H9 (cell line): Measurements from ENCODE around the gene L1TD1. TPM values are rescaled to one million over a fixed set of nuclear protein-coding genes. Genes with fewer than 3 reads are reported as not detected.
"Not testable (repeated sequence)": the region's sequence is repeated elsewhere in the genome, so short reads cannot be mapped to it uniquely, and the experiment has no call there.

Experiments used
- DNase-seq: peaks from one replicate; pipeline ENCODE4 v3.0.0-alpha.2; 2017
- H2AFZ ChIP-seq: one replicate; pipeline ENCODE4 v1.6.1; 2013; ENCODE audit warnings: mild to moderate bottlenecking, low read length, control low read depth, moderate library complexity
- H2AK5ac ChIP-seq: 2 replicates; pipeline ENCODE4 v1.6.1; 2013; ENCODE audit warnings: low read length, control low read depth, mixed read lengths; ENCODE audit not compliant: insufficient read length
- H2BK120ac ChIP-seq: one replicate; pipeline ENCODE4 v1.6.1; 2013; ENCODE audit warnings: low read depth, mild to moderate bottlenecking, low read length, control low read depth, inconsistent platforms; ENCODE audit not compliant: poor library complexity, severe bottlenecking
- H2BK12ac ChIP-seq: 2 replicates; pipeline ENCODE4 v1.6.1; 2013; ENCODE audit warnings: low read length, control low read depth, mixed read lengths, low read depth; ENCODE audit not compliant: insufficient read length
- H2BK15ac ChIP-seq: 2 replicates; pipeline ENCODE4 v1.6.1; 2013; ENCODE audit warnings: low read depth, low read length, control low read depth
- H2BK20ac ChIP-seq: one replicate; pipeline ENCODE4 v1.6.1; 2013; ENCODE audit warnings: low read depth, mild to moderate bottlenecking, low read length, control low read depth, inconsistent platforms; ENCODE audit not compliant: poor library complexity, severe bottlenecking
- H2BK5ac ChIP-seq: 2 replicates; pipeline ENCODE4 v1.6.1; 2013; ENCODE audit warnings: low read length, control low read depth, mixed read lengths; ENCODE audit not compliant: insufficient read length
- H3K14ac ChIP-seq: 2 replicates; pipeline ENCODE4 v1.6.1; 2013; ENCODE audit warnings: low read length, control low read depth; ENCODE audit not compliant: insufficient read depth
- H3K18ac ChIP-seq: 2 replicates; pipeline ENCODE4 v1.6.1; 2013; ENCODE audit warnings: low read depth, mild to moderate bottlenecking, mixed read lengths, low read length, control low read depth; ENCODE audit not compliant: insufficient read length
- H3K23ac ChIP-seq: 2 replicates; pipeline ENCODE4 v1.6.1; 2013; ENCODE audit warnings: low read length, control low read depth, mixed read lengths, low read depth; ENCODE audit not compliant: insufficient read length
- H3K23me2 ChIP-seq: 2 replicates; pipeline ENCODE4 v1.6.1; 2013; ENCODE audit warnings: low read depth, mild to moderate bottlenecking, mixed read lengths, low read length, control low read depth; ENCODE audit not compliant: insufficient read length, poor library complexity, severe bottlenecking
- H3K27ac ChIP-seq: 2 replicates; pipeline ENCODE4 v1.5.1; 2013; ENCODE audit warnings: low read length, control low read depth, mixed read lengths, low read depth; ENCODE audit not compliant: insufficient read length
- H3K27me3 ChIP-seq: 2 replicates; pipeline ENCODE4 v1.6.1; 2013; ENCODE audit warnings: low read length, control low read depth, inconsistent platforms; ENCODE audit not compliant: insufficient read depth
- H3K4ac ChIP-seq: 2 replicates; pipeline ENCODE4 v1.6.1; 2013; ENCODE audit warnings: low read depth, mild to moderate bottlenecking, control low read depth, inconsistent platforms, low read length, moderate library complexity
- H3K4me1 ChIP-seq: 2 replicates; pipeline ENCODE4 v1.6.1; 2013; ENCODE audit warnings: low read length, control low read depth, inconsistent platforms; ENCODE audit not compliant: insufficient read depth
- H3K4me2 ChIP-seq: 2 replicates; pipeline ENCODE4 v1.6.1; 2013; ENCODE audit warnings: low read length, control low read depth, mixed read lengths; ENCODE audit not compliant: insufficient read length, insufficient read depth
- H3K56ac ChIP-seq: 2 replicates; pipeline ENCODE4 v1.6.1; 2013; ENCODE audit warnings: low read depth, mild to moderate bottlenecking, mixed read lengths, low read length, control low read depth; ENCODE audit not compliant: insufficient read length
- H3K79me1 ChIP-seq: 2 replicates; pipeline ENCODE4 v1.6.1; 2013; ENCODE audit warnings: low read depth, mild to moderate bottlenecking, moderate library complexity, low read length, control low read depth, inconsistent platforms; ENCODE audit not compliant: insufficient read depth, poor library complexity, severe bottlenecking
- H3K79me2 ChIP-seq: 2 replicates; pipeline ENCODE4 v1.6.1; 2013; ENCODE audit warnings: low read length, control low read depth, inconsistent platforms; ENCODE audit not compliant: insufficient read depth
- H3K9ac ChIP-seq: 2 replicates; pipeline ENCODE4 v1.6.1; 2013; ENCODE audit warnings: low read length, control low read depth, mixed read lengths; ENCODE audit not compliant: insufficient read length; ENCODE audit errors: extremely low read depth
- H3K9me3 ChIP-seq: one replicate; pipeline ENCODE4 v1.6.1; 2013; ENCODE audit warnings: low read depth, low read length, inconsistent platforms; ENCODE audit not compliant: control insufficient read depth
- H3T11ph ChIP-seq: one replicate; pipeline ENCODE4 v1.6.1; 2013; ENCODE audit warnings: mild to moderate bottlenecking, low read length, control low read depth, inconsistent platforms
- H4K20me1 ChIP-seq: one replicate; pipeline ENCODE4 v1.6.1; 2013; ENCODE audit not compliant: control insufficient read depth, insufficient read length, insufficient read depth
- H4K5ac ChIP-seq: 2 replicates; pipeline ENCODE4 v1.6.1; 2013; ENCODE audit warnings: low read depth, mild to moderate bottlenecking, mixed read lengths, low read length, control low read depth; ENCODE audit not compliant: insufficient read length
- H4K8ac ChIP-seq: replicated peaks from 2 replicates; pipeline ENCODE4 v1.6.1; 2013; ENCODE audit warnings: low read length, control low read depth, mixed read lengths, low read depth; ENCODE audit not compliant: insufficient read length
- H4K91ac ChIP-seq: 2 replicates; pipeline ENCODE4 v1.6.1; 2013; ENCODE audit warnings: low read depth, mild to moderate bottlenecking, moderate library complexity, mixed read lengths, low read length, control low read depth; ENCODE audit not compliant: insufficient read length
- H3K27ac Mint-ChIP-seq, 3 experiments: 2 replicates in 2 of 3; 3 replicates in 1 of 3; pipeline ENCODE4 v1.8.0; 2020 to 2021; ENCODE audit warnings: mixed read lengths in 3 of 3, mild to moderate bottlenecking in 1 of 3, moderate library complexity in 1 of 3
- H3K27me3 Mint-ChIP-seq: 2 replicates; pipeline ENCODE4 v1.8.0; 2021; ENCODE audit warnings: low read depth, mild to moderate bottlenecking, moderate library complexity, mixed read lengths
- H3K36me3 Mint-ChIP-seq, 3 experiments: 2 replicates in 2 of 3; 3 replicates in 1 of 3; pipeline ENCODE4 v1.8.0; 2020 to 2021; ENCODE audit warnings: low read depth in 3 of 3, mixed read lengths in 3 of 3; ENCODE audit not compliant: insufficient read depth in 1 of 3
- H3K4me1 Mint-ChIP-seq, 2 experiments: 2 replicates each; pipeline ENCODE4 v1.8.0; 2020; ENCODE audit warnings: mixed read lengths in 2 of 2
- H3K4me3 Mint-ChIP-seq, 2 experiments: 2 replicates in 1 of 2; 3 replicates in 1 of 2; pipeline ENCODE4 v1.8.0; 2020 to 2021; ENCODE audit warnings: mild to moderate bottlenecking in 2 of 2, mixed read lengths in 2 of 2, moderate library complexity in 1 of 2
- H3K9me3 Mint-ChIP-seq, 2 experiments: 2 replicates in 1 of 2; 3 replicates in 1 of 2; pipeline ENCODE4 v1.8.0; 2020; ENCODE audit warnings: mild to moderate bottlenecking in 2 of 2, mixed read lengths in 2 of 2, moderate library complexity in 1 of 2
- WGBS: extraction: QIAGEN DNeasy Blood & Tissue Kit; methylation state at CpG from one replicate; pipeline ENCODE4 v1.1.7; 2013; ENCODE audit warnings: missing lambda C conversion rate, low lambda C conversion rate, mixed read lengths; ENCODE audit not compliant: insufficient read length; ENCODE audit errors: extremely low coverage; 5-methylcytosine and 5-hydroxymethylcytosine counted together
- total RNA-seq: library from RNA; stranded (reverse); gene quantifications from 2 replicates; pipeline ENCODE4 v1.2.1, GENCODE V29; 2021
- TF ChIP-seq, protein P1 (sequence below): fragments of 200-600 bp; sonication (generic); conservative IDR thresholded peaks from 3 replicates; pipeline ENCODE4 v1.8.0; 2021; ENCODE audit warnings: antibody characterized with exemption, mild to moderate bottlenecking

Gene L1TD1
- total RNA-seq, 1 experiment from 2014 or later: 422 TPM

DNA sequence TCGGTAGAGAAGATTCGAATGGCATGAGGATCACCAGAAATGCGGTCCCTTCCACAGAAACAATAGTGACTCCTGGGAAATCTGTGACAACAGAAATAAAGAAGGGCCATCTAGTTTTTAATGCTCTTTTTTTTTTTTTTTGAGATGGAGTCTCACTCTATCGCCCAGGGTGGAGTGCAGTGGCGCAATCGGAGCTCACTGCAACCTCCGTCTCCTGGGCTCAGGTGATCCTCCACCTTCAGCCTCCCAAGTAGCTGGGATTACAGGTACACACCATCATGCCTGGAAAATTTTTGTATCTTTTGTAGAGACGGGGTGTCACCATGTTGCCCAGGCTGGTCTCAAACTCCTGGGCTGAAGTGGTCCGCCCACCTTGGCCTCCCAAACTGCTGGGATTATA, 43.9 kb downstream of the L1TD1 start:
- Histone ChIP-seq H3K23ac (no peak overlapping the region), H3T11ph (no peak overlapping the region), H4K5ac (no peak overlapping the region), H3K23me2 (no peaks in the 10 kb centered on the region), H3K27me3 (no peaks in the 10 kb centered on the region), H3K79me2 (no peaks in the 10 kb centered on the region), H3K14ac (no peak overlapping the region), H2BK120ac (no peak overlapping the region), H3K56ac (no peak overlapping the region), H3K4me1 (peaks cover 3% of the 10 kb centered on the region; the same call in 1 of the 2 replicates), H2BK15ac (no peak overlapping the region), H4K20me1 (no peaks in the 10 kb centered on the region), H4K8ac (no peak overlapping the region), H3K18ac (no peak overlapping the region), H3K9me3 (no peaks in the 10 kb centered on the region), H3K4ac (no peak overlapping the region), H4K91ac (no peak overlapping the region), H3K4me2 (no peak overlapping the region), H2AK5ac (no peak overlapping the region), H2BK12ac (no peak overlapping the region), H3K79me1 (no peaks in the 10 kb centered on the region), H2BK5ac (no peak overlapping the region), H2AFZ (no peak overlapping the region), H2BK20ac (no peak overlapping the region), H3K9ac (no peak overlapping the region), H3K27ac (no peak overlapping the region)
- Mint-ChIP-seq H3K36me3 (peaks cover 0 to under 1% (median under 1%) of the 10 kb centered on the region in 3 experiments; a peak in 4 of 7 replicates), H3K27me3 (no peaks in the 10 kb centered on the region), H3K9me3 (peaks cover 3 to 4% of the 10 kb centered on the region in 2 experiments; a peak in 4 of 5 replicates), H3K4me3 (no peak overlapping the region), H3K4me1 (peaks cover 29 to 44% of the 10 kb centered on the region in 2 experiments), H3K27ac (no peak overlapping the region; a peak in 1 of 7 replicates)
- TF ChIP-seq, protein P1, sequence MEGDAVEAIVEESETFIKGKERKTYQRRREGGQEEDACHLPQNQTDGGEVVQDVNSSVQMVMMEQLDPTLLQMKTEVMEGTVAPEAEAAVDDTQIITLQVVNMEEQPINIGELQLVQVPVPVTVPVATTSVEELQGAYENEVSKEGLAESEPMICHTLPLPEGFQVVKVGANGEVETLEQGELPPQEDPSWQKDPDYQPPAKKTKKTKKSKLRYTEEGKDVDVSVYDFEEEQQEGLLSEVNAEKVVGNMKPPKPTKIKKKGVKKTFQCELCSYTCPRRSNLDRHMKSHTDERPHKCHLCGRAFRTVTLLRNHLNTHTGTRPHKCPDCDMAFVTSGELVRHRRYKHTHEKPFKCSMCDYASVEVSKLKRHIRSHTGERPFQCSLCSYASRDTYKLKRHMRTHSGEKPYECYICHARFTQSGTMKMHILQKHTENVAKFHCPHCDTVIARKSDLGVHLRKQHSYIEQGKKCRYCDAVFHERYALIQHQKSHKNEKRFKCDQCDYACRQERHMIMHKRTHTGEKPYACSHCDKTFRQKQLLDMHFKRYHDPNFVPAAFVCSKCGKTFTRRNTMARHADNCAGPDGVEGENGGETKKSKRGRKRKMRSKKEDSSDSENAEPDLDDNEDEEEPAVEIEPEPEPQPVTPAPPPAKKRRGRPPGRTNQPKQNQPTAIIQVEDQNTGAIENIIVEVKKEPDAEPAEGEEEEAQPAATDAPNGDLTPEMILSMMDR: no peak
- WGBS: no CpG with 5 or more reads among the region's 9 CpGs
- DNase-seq: no peak

DNA sequence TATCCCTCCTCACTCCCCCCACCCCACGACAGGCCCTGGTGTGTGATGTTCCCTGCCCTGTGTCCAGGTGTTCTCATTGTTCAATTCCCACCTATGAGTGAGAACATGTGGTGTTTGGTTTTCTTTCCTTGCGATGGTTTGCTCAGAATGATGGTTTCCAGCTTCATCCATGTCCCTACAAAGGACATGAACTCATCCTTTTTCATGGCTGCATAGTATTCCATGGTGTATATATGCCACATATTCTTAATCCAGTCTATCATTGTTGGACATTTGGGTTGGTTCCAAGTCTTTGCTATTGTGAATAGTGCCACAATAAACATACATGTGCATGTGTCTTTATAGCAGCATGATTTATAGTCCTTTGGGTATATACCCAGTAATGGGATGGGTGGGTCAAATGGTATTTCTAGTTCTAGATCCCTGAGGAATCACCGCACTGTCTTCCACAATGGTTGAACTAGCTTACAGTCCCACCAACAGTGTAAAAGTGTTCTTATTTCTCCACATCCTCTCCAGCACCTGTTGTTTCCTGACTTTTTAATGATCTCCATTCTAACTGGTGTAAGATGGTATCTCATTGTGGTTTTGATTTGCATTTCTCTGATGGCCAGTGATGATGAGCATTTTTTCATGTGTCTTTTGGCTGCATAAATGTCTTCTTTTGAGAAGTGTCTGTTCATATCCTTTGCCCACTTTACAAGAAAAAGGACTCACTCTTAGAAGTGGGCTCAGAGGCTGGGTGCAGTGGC, 45.2 kb downstream of the L1TD1 start:
- not testable (repeated sequence) for H3T11ph ChIP-seq, H3K4ac ChIP-seq, H3K27me3 ChIP-seq, H3K56ac ChIP-seq, H4K8ac ChIP-seq, H3K27ac ChIP-seq, H3K23ac ChIP-seq, H2BK5ac ChIP-seq, H3K14ac ChIP-seq, H2BK12ac ChIP-seq, H4K5ac ChIP-seq, H3K27me3 Mint-ChIP-seq, H4K20me1 ChIP-seq, H2BK120ac ChIP-seq, DNase-seq, H3K27ac Mint-ChIP-seq, H3K4me3 Mint-ChIP-seq, H4K91ac ChIP-seq, H3K9me3 ChIP-seq, H2BK20ac ChIP-seq, H2AFZ ChIP-seq, H3K9ac ChIP-seq, H3K79me1 ChIP-seq, H3K18ac ChIP-seq, H2AK5ac ChIP-seq, H3K4me2 ChIP-seq, H3K79me2 ChIP-seq, H2BK15ac ChIP-seq, H3K4me1 ChIP-seq, H3K23me2 ChIP-seq
- WGBS: no CpG with 5 or more reads among the region's 3 CpGs
- peaks cover 15 to 16% of the 10 kb centered on the region in 2 experiments for H3K9me3 Mint-ChIP-seq
- peaks cover 24 to 41% of the 10 kb centered on the region in 2 experiments for H3K4me1 Mint-ChIP-seq
- H3K36me3 Mint-ChIP-seq: peaks cover 5 to 14% (median 7%) of the 10 kb centered on the region in 3 experiments; a peak in 5 of 7 replicates
